ENCODE data around the gene AHCYL2. TPM values are rescaled to one million over a fixed set of nuclear protein-coding genes. Genes with fewer than 3 reads are reported as not detected.

The AHCYL2 gene
- total and polyA plus RNA-seq, 2 experiments from 2014 or later = 7.8 to 29.4 TPM

- no peak for TF ChIP-seq ZNF462 (CRISPR knock-in tag; IDR thresholded peaks at IDR 0.05)
- TF ChIP-seq ZNF331 (CRISPR knock-in tag; IDR thresholded peaks at IDR 0.05; ENCODE audit: low read depth) = no peak
- no peak for TF ChIP-seq CREB1 (CRISPR knock-in tag; IDR thresholded peaks at IDR 0.05; ENCODE audit: low read depth)
- no peak for TF ChIP-seq ETS1 (IDR thresholded peaks at IDR 0.05)
- TF ChIP-seq EZH2phosphoT487 (IDR thresholded peaks at IDR 0.05; ENCODE audit: unreplicated experiment) = no peak
- TF ChIP-seq EZH2 (IDR thresholded peaks at IDR 0.05; ENCODE audit: low read depth, unreplicated experiment) = no peak
- no peak for TF ChIP-seq POLR2AphosphoS5 (IDR thresholded peaks at IDR 0.05; ENCODE audit: low read depth)
Observed at GRCh38 chr7:129354428-129355157, 129.8 kb downstream of the AHCYL2 start (continued).

- no peak overlapping the region for H3K4me3 ChIP-seq
- Mint-ChIP-seq H3K36me3 (ENCODE audit: low read depth) (no peaks in the 10 kb centered on the region), H3K4me3 (no peak overlapping the region), H3K9me3 (no peaks in the 10 kb centered on the region), H3K4me1 (peaks cover 2% of the 10 kb centered on the region; the same call in 1 of the 3 replicates), H3K27me3 (ENCODE audit: insufficient read depth, low read depth, poor library complexity) (peaks cover 5% of the 10 kb centered on the region), H3K27ac (no peak overlapping the region)
- no peaks in the 10 kb centered on the region for H4K20me1 ChIP-seq (replicated peaks; ENCODE audit: insufficient read depth)
- H3K4me1 ChIP-seq (ENCODE audit: insufficient read depth) = 0 out of 2 replicates have a peak, but pooled peaks cover 5% of the 10 kb centered on the region
- no peaks in the 10 kb centered on the region for H3K79me2 ChIP-seq (replicated peaks; ENCODE audit: insufficient read depth)
- H3K9me2 ChIP-seq (ENCODE audit: insufficient read depth) = no peaks in the 10 kb centered on the region
- H2AFZ ChIP-seq = no peak overlapping the region
- no peaks in the 10 kb centered on the region for H3K36me3 ChIP-seq (ENCODE audit: insufficient read depth)
- DNase-seq (ENCODE audit: low spot score) (no peak), ATAC-seq (no peak)
- no peaks in the 10 kb centered on the region for H3K27me3 ChIP-seq (ENCODE audit: insufficient read depth)
- no peaks in the 10 kb centered on the region for H3F3A ChIP-seq (replicated peaks; ENCODE audit: low read depth)
- H3K27ac ChIP-seq (ENCODE audit: low read depth) = no peak overlapping the region
- H3K4me2 ChIP-seq = no peak overlapping the region
- TF ChIP-seq EZH2 (IDR thresholded peaks at IDR 0.05; ENCODE audit: low read depth, unreplicated experiment) (no peak), POLR2AphosphoS5 (IDR thresholded peaks at IDR 0.05; ENCODE audit: low read depth) (no peak), CREB1 (CRISPR knock-in tag; IDR thresholded peaks at IDR 0.05; ENCODE audit: low read depth) (no peak), NANOG (IDR thresholded peaks at IDR 0.05; ENCODE audit: borderline replicate concordance) (no peak), CTCF (conservative IDR thresholded peaks at IDR 0.05; ENCODE audit: low read depth in 2 of 2) (no peak), REST (IDR thresholded peaks at IDR 0.05; ENCODE audit: unreplicated experiment) (no peak), STAT1 (IDR thresholded peaks at IDR 0.05; ENCODE audit: unreplicated experiment) (no peak), ZNF114 (CRISPR knock-in tag; IDR thresholded peaks at IDR 0.05) (no peak)
Observed at GRCh38 chr7:129356176-129356575, 131.3 kb downstream of the AHCYL2 start.

Measured in GM23338 (cell line).